ENCODE measurements around the gene SZT2.
"Not testable (repeated sequence)": the region's sequence is repeated elsewhere in the genome, so short reads cannot be mapped to it uniquely, and the experiment has no call there.

The SZT2 gene

GRCh38 chr1:43452789-43453441 is 63.2 kb downstream of the SZT2 start:
- no peak for DNase-seq (ENCODE audit: low spot score)
- TF ChIP-seq, protein P1, sequence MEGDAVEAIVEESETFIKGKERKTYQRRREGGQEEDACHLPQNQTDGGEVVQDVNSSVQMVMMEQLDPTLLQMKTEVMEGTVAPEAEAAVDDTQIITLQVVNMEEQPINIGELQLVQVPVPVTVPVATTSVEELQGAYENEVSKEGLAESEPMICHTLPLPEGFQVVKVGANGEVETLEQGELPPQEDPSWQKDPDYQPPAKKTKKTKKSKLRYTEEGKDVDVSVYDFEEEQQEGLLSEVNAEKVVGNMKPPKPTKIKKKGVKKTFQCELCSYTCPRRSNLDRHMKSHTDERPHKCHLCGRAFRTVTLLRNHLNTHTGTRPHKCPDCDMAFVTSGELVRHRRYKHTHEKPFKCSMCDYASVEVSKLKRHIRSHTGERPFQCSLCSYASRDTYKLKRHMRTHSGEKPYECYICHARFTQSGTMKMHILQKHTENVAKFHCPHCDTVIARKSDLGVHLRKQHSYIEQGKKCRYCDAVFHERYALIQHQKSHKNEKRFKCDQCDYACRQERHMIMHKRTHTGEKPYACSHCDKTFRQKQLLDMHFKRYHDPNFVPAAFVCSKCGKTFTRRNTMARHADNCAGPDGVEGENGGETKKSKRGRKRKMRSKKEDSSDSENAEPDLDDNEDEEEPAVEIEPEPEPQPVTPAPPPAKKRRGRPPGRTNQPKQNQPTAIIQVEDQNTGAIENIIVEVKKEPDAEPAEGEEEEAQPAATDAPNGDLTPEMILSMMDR (IDR thresholded peaks at IDR 0.05; ENCODE audit: extremely low read depth, missing control alignments), result no peak

GRCh38 chr1:43453442-43454269 is 64.0 kb downstream of the SZT2 start, which contains the start of gene HYI:
TSS of gene HYI (minus strand) at chr1:43453931. CDS start at chr1:43453793, 138 bp downstream.
- peak; percentile 87 for DNase-seq (ENCODE audit: low spot score)

DNA sequence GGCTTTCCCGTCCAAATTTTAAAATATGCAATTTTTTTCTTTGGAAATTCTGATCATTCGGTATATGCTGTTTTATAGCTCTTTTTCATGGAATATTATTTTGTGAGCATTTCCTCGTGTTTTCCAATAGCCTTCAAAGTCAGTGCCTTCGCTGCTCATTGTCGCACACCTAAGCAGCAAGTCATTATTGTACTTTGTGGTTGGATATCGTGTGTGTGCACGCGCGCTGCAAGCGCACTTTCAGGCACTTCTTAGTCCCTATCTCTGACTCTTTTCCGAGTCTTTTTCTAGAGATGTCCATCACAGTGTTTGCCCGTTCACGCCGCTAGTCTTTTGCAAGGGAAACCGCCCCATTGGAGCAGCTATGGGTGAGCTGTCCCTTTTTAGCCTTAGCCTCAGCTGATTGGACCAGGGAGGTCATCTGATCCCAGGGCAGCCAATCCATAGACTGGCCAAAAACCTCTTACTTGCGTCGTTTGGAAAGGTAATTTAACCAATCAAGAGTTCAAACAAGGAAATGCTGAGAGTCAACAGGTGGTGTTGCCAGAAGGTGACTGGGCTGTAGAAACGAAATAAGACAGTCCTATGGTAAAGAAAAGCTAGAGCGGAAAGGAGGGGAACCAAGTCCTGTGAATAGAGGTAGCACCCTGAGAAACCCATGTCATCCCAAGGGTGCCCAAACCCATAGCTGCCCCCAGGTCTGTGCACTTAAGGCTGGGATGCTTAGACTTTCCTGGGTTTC is 64.7 kb downstream of the SZT2 start:
- TF ChIP-seq, protein P1 (IDR thresholded peaks at IDR 0.05; ENCODE audit: extremely low read depth, missing control alignments), result no peak

More at GRCh38 chr1:43453442-43454269, 64.0 kb downstream of the SZT2 start, which contains the start of gene HYI:
- TF ChIP-seq, protein P1 (IDR thresholded peaks at IDR 0.05; ENCODE audit: extremely low read depth, missing control alignments), result no peak

GRCh38 chr1:43455213-43455889 is 65.7 kb downstream of the SZT2 start:
- TF ChIP-seq, protein P1 (IDR thresholded peaks at IDR 0.05; ENCODE audit: extremely low read depth, missing control alignments), result no peak
- DNase-seq (ENCODE audit: low spot score), result no peak

More for the DNA sequence above, 64.7 kb downstream of the SZT2 start:
- DNase-seq (ENCODE audit: low spot score), result peak; percentile 91

- not testable (repeated sequence) for DNase-seq (ENCODE audit: low spot score)
Measured at GRCh38 chr1:43458379-43458778, 68.7 kb downstream of the SZT2 start.

DNA sequence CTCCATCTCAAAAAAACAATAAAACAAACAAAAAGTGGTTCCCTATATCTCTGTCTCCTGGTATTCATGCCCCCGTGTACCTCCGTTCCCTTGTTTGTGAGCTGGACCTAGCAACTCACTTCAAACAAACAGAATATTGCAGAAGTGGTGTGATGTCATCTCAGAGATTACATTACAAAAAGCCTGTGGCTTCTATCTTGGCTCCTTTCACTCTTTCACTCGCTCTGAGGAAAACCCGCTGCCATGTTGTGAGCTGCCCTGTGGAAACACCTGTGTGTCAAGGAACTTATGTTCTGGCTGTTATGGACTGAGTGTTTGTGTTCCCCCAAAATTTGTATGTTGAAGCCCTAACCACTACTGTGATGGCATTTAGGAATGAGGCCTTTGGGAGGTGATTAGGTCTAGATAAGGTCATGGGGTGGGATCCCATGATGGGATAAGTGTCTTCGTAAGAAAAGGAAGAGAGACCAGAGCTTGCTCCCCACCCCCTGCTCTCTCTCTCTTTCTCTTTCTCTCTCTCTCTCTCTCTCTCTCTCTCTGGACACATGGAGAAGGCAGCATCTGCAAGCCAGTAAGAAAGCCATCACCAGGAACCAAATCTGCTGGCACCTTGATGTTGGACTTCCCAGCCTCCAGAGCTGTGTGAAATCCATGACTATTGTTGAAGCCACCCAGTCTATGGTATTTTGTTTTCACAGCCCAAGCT is 71.4 kb downstream of the SZT2 start:
- TF ChIP-seq, protein P1 (IDR thresholded peaks at IDR 0.05; ENCODE audit: extremely low read depth, missing control alignments), result no peak
- DNase-seq (ENCODE audit: low spot score), result no peak

GRCh38 chr1:43463479-43463878 is 73.8 kb downstream of the SZT2 start:
- no peak for DNase-seq (ENCODE audit: low spot score)
- TF ChIP-seq, protein P1 (IDR thresholded peaks at IDR 0.05; ENCODE audit: extremely low read depth, missing control alignments), result no peak

Data from GM20000 (cell line).